Hepatocyte (in vitro differentiated cells): Measurements from ENCODE around the gene MSX1. TPM values are rescaled to one million over a fixed set of nuclear protein-coding genes. Genes with fewer than 3 reads are reported as not detected.

Source experiments
- DNase-seq: peaks from one replicate; pipeline ENCODE4 v3.0.0-alpha.2; 2016; ENCODE audit warnings: low spot score
- H2AFZ ChIP-seq: fragments of 200-600 bp; sonication (generic); 2 replicates; pipeline ENCODE4 v1.6.0; 2016; ENCODE audit warnings: antibody characterized with exemption, mild to moderate bottlenecking
- H3K27ac ChIP-seq: fragments of 200-600 bp; sonication (generic); 2 replicates; pipeline ENCODE4 v1.5.1; 2016; ENCODE audit warnings: mild to moderate bottlenecking
- H3K27me3 ChIP-seq: fragments of 200-600 bp; sonication (generic); 2 replicates; pipeline ENCODE4 v1.6.1; 2016
- H3K36me3 ChIP-seq: fragments of 200-600 bp; sonication (generic); replicated peaks from 2 replicates; pipeline ENCODE4 v1.5.1; 2016; ENCODE audit warnings: low read depth; ENCODE audit not compliant: insufficient read depth
- H3K4me1 ChIP-seq: fragments of 200-600 bp; sonication (generic); 2 replicates; pipeline ENCODE4 v1.5.1; 2016; ENCODE audit warnings: mild to moderate bottlenecking, moderate library complexity; ENCODE audit not compliant: insufficient read depth
- H3K4me2 ChIP-seq: fragments of 200-600 bp; sonication (generic); 2 replicates; pipeline ENCODE4 v1.6.0; 2016
- H3K4me3 ChIP-seq: fragments of 200-600 bp; sonication (generic); 2 replicates; pipeline ENCODE4 v1.5.1; 2016; ENCODE audit warnings: mild to moderate bottlenecking
- H3K79me2 ChIP-seq: fragments of 200-600 bp; sonication (generic); 2 replicates; pipeline ENCODE4 v1.6.0; 2017; ENCODE audit warnings: mild to moderate bottlenecking
- H3K9me2 ChIP-seq: fragments of 200-600 bp; sonication (generic); replicated peaks from 2 replicates; pipeline ENCODE4 v1.6.0; 2017; ENCODE audit warnings: mild to moderate bottlenecking; ENCODE audit not compliant: insufficient read depth
- H3K9me3 ChIP-seq: fragments of 200-600 bp; sonication (generic); 2 replicates; pipeline ENCODE4 v1.5.1; 2016; ENCODE audit warnings: low read depth, mild to moderate bottlenecking
- H4K20me1 ChIP-seq: fragments of 200-600 bp; sonication (generic); 2 replicates; pipeline ENCODE4 v1.6.0; 2016; ENCODE audit warnings: mild to moderate bottlenecking; ENCODE audit not compliant: insufficient read depth, poor library complexity, severe bottlenecking
- CTCF ChIP-seq: fragments of 200-600 bp; sonication (generic); IDR thresholded peaks from 2 replicates; pipeline ENCODE4 v1.5.1; 2016; ENCODE audit warnings: antibody characterized with exemption, mild to moderate bottlenecking; ENCODE audit not compliant: poor library complexity
- EZH2 ChIP-seq: fragments of 200-600 bp; sonication (generic); IDR thresholded peaks from 2 replicates; pipeline ENCODE4 v1.6.1; 2016; ENCODE audit warnings: antibody characterized with exemption, mild to moderate bottlenecking, borderline replicate concordance
- EZH2phosphoT487 ChIP-seq: fragments of 200-600 bp; sonication (generic); IDR thresholded peaks from one replicate; pipeline ENCODE4 v1.6.1; 2018; ENCODE audit warnings: antibody characterized with exemption, mild to moderate bottlenecking, low read depth, moderate library complexity; ENCODE audit not compliant: unreplicated experiment, severe bottlenecking
- WGBS: methylation state at CpG from one replicate; pipeline ENCODE4 v1.1.6; 2016; ENCODE audit warnings: low lambda C conversion rate; ENCODE audit errors: missing lambda C conversion rate; 5-methylcytosine and 5-hydroxymethylcytosine counted together
- polyA plus RNA-seq: library from polyadenylated mRNA; unstranded; fragments of >200 nt; fragmentation: Nextera tagmentation; extraction: Ambion mirVana; gene quantifications from 2 replicates; pipeline ENCODE4 v1.2.1, GENCODE V29; 2016
- total RNA-seq: library from RNA; depleted of rRNA; stranded (reverse); fragments of >200 nt; gene quantifications from 2 replicates; pipeline ENCODE4 v1.2.3, GENCODE V29; 2014

MSX1 gene
- total and polyA plus RNA-seq, 2 experiments from 2014 or later = 25.4 to 30.4 TPM

- no peaks in the 10 kb centered on the region for H3K36me3 ChIP-seq
- H3K9me3 ChIP-seq = no peaks in the 10 kb centered on the region
- H3K79me2 ChIP-seq = no peaks in the 10 kb centered on the region
- no peaks in the 10 kb centered on the region for H3K4me1 ChIP-seq
- peaks cover 20% of the 10 kb centered on the region for H3K27me3 ChIP-seq
- H3K4me2 ChIP-seq = no peak overlapping the region
- 88% methylated on average over 5 of the region's 5 CpGs for WGBS
- H3K9me2 ChIP-seq = no peaks in the 10 kb centered on the region
- H4K20me1 ChIP-seq = no peaks in the 10 kb centered on the region
- H3K4me3 ChIP-seq = no peak overlapping the region
- TF ChIP-seq CTCF (no peak), EZH2phosphoT487 (no peak), EZH2 (no peak)
- no peak overlapping the region for H2AFZ ChIP-seq
- no peak for DNase-seq
- H3K27ac ChIP-seq = no peak overlapping the region
Observed at GRCh38 chr4:4887426-4887825, 28.0 kb downstream of the MSX1 start.

DNA sequence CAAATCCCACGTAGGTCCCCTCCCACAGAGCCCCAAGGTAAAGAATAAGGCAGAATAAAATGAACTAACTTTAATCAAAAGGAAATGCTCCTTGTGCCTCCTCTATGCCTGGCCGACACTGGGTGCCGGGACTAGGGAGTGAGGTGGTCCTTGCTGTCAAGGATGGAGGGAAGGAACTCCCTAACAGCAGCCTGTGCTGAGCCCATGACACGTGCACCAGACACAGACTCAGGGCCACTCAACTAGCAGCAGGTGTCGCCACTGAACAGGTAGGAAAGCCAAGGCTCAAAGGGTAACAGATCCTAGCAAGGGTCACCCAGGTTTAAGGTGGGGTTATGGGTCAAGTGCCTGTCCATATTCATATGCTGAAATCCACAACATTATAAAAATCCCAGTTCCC is 29.2 kb downstream of the MSX1 start:
- Histone ChIP-seq H3K27ac (no peak overlapping the region), H3K27me3 (peaks cover 20% of the 10 kb centered on the region), H3K9me2 (no peaks in the 10 kb centered on the region), H2AFZ (no peak overlapping the region), H3K9me3 (no peaks in the 10 kb centered on the region), H3K4me2 (no peak overlapping the region), H3K4me3 (no peak overlapping the region), H4K20me1 (no peaks in the 10 kb centered on the region), H3K4me1 (no peaks in the 10 kb centered on the region), H3K79me2 (no peaks in the 10 kb centered on the region), H3K36me3 (no peaks in the 10 kb centered on the region)
- 80% methylated on average over 5 of the region's 5 CpGs for WGBS
- no peak for DNase-seq
- TF ChIP-seq EZH2phosphoT487 (no peak), CTCF (no peak), EZH2 (no peak)

GRCh38 chr4:4889781-4890180 is 30.3 kb downstream of the MSX1 start:
- H3K36me3 ChIP-seq = no peaks in the 10 kb centered on the region
- no peak overlapping the region for H2AFZ ChIP-seq
- DNase-seq = no peak
- H3K4me1 ChIP-seq = no peaks in the 10 kb centered on the region
- no peaks in the 10 kb centered on the region for H3K79me2 ChIP-seq
- H4K20me1 ChIP-seq = no peaks in the 10 kb centered on the region
- no peak overlapping the region for H3K4me3 ChIP-seq
- no peak overlapping the region for H3K4me2 ChIP-seq
- no peak overlapping the region for H3K27ac ChIP-seq
- H3K9me2 ChIP-seq = no peaks in the 10 kb centered on the region
- H3K9me3 ChIP-seq = no peaks in the 10 kb centered on the region
- TF ChIP-seq CTCF (no peak), EZH2phosphoT487 (no peak), EZH2 (no peak)
- WGBS = 92% methylated on average over 9 of the region's 9 CpGs
- peaks cover 20% of the 10 kb centered on the region for H3K27me3 ChIP-seq
